Measurements from ENCODE around the gene UBP1. TPM values are rescaled to one million over a fixed set of nuclear protein-coding genes. Genes with fewer than 3 reads are reported as not detected.

UBP1 gene
- total RNA-seq, 4 donors from 2014 or later: 73.6 to 95.2 (median 80.6) TPM

GRCh38 chr3:33428734-33429133 lies 11.5 kb downstream of the UBP1 start:
- H3K9me3 ChIP-seq: no peaks in the 10 kb centered on the region
- no peaks in the 10 kb centered on the region for H3K27me3 ChIP-seq
- ATAC-seq: no peak
- H3K4me1 ChIP-seq: peaks cover 0 to 68% (median 3%) of the 10 kb centered on the region in 3 donors
- peaks cover 0 to 4% of the 10 kb centered on the region in 2 donors for H3K36me3 ChIP-seq
- no peak for TF ChIP-seq POLR2AphosphoS5 (IDR thresholded peaks at IDR 0.05)
- no peak for TF ChIP-seq POLR2A (IDR thresholded peaks at IDR 0.05)
- TF ChIP-seq, protein P1, sequence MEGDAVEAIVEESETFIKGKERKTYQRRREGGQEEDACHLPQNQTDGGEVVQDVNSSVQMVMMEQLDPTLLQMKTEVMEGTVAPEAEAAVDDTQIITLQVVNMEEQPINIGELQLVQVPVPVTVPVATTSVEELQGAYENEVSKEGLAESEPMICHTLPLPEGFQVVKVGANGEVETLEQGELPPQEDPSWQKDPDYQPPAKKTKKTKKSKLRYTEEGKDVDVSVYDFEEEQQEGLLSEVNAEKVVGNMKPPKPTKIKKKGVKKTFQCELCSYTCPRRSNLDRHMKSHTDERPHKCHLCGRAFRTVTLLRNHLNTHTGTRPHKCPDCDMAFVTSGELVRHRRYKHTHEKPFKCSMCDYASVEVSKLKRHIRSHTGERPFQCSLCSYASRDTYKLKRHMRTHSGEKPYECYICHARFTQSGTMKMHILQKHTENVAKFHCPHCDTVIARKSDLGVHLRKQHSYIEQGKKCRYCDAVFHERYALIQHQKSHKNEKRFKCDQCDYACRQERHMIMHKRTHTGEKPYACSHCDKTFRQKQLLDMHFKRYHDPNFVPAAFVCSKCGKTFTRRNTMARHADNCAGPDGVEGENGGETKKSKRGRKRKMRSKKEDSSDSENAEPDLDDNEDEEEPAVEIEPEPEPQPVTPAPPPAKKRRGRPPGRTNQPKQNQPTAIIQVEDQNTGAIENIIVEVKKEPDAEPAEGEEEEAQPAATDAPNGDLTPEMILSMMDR (IDR thresholded peaks at IDR 0.05): no peak
- TF ChIP-seq EP300 (IDR thresholded peaks at IDR 0.05): no peak
- no peak overlapping the region for H3K4me3 ChIP-seq
- no peak overlapping the region for H3K27ac ChIP-seq
- WGBS, 2 donors (ENCODE audit: low coverage in 1 of 2): 78 to 87% methylated on average over 7 of the region's 7 CpGs

- no peak for ATAC-seq
- Histone ChIP-seq H3K9me3 (no peaks in the 10 kb centered on the region), H3K27ac (no peak overlapping the region), H3K4me3 (no peak overlapping the region), H3K27me3 (no peaks in the 10 kb centered on the region), H3K4me1 (peaks cover 0 to 51% (median 3%) of the 10 kb centered on the region in 3 donors), H3K36me3 (peaks cover 0 to 14% of the 10 kb centered on the region in 2 donors)
- TF ChIP-seq POLR2A (IDR thresholded peaks at IDR 0.05) (no peak), EP300 (IDR thresholded peaks at IDR 0.05) (no peak), POLR2AphosphoS5 (IDR thresholded peaks at IDR 0.05) (no peak)
- TF ChIP-seq, protein P1 (IDR thresholded peaks at IDR 0.05): no peak
- 95% methylated on average over 6 to 10 of the region's 10 CpGs for WGBS, 2 donors (ENCODE audit: low coverage in 1 of 2)
Measured at GRCh38 chr3:33426630-33427317, 13.4 kb downstream of the UBP1 start.

DNA sequence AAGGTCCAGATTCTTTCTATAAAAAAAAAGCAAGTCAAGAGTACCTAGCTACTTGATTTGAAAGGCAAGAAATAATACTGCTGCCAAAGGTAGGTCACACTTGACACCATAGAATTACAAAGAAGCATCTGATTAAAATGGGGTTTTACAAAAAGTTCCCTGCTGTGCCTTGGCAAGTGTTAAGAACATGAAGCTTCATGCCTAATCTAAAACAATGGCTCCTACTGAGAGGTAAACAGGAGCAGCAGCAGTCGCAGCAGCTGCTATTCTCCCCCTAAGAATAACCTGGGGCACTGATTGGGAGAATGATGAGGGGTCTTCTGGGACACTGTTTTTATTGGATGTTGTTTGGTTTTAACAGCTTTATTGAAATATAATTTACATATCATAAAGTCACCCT lies 14.1 kb downstream of the UBP1 start:
- H3K27me3 ChIP-seq: no peaks in the 10 kb centered on the region
- H3K36me3 ChIP-seq: peaks cover 0 to 21% of the 10 kb centered on the region in 2 donors
- WGBS, 2 donors (ENCODE audit: low coverage in 1 of 2): 78 to 83% methylated on average over 1 of the region's 1 CpG
- H3K4me3 ChIP-seq: no peak overlapping the region
- no peaks in the 10 kb centered on the region for H3K9me3 ChIP-seq
- TF ChIP-seq, protein P1 (IDR thresholded peaks at IDR 0.05): no peak
- no peak for TF ChIP-seq POLR2A (IDR thresholded peaks at IDR 0.05)
- TF ChIP-seq EP300 (IDR thresholded peaks at IDR 0.05): no peak
- no peak for TF ChIP-seq POLR2AphosphoS5 (IDR thresholded peaks at IDR 0.05)
- peaks cover 0 to 44% (median 3%) of the 10 kb centered on the region in 3 donors for H3K4me1 ChIP-seq
- no peak for ATAC-seq
- no peak overlapping the region for H3K27ac ChIP-seq

DNA sequence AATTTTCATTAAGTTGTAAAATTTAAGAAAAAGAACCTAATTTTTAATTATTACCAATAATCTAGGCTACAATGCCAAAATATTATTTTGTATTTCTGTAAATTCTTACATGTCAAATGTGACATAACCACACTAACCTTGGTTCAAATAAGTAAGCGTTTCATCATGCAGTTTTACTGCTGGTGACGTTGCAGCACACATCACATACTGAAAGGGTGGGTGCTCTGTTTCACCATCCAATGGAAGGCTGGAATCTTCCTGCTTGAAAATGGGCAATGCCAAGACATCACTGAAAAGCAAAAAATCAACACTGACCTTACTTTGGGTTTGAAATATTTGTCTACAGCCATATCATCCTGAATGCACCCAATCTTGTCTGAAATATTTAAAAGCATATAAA lies 14.8 kb downstream of the UBP1 start:
- TF ChIP-seq EP300 (IDR thresholded peaks at IDR 0.05) (no peak), POLR2A (IDR thresholded peaks at IDR 0.05) (no peak), POLR2AphosphoS5 (IDR thresholded peaks at IDR 0.05) (no peak)
- TF ChIP-seq, protein P1 (IDR thresholded peaks at IDR 0.05): no peak
- ATAC-seq: no peak
- Histone ChIP-seq H3K36me3 (peaks cover 0 to 27% of the 10 kb centered on the region in 2 donors), H3K4me3 (no peak overlapping the region), H3K27ac (no peak overlapping the region), H3K4me1 (peaks cover 0 to 37% (median 3%) of the 10 kb centered on the region in 3 donors), H3K9me3 (no peaks in the 10 kb centered on the region), H3K27me3 (no peaks in the 10 kb centered on the region)
- 94 to 96% methylated on average over 2 of the region's 2 CpGs for WGBS, 2 donors (ENCODE audit: low coverage in 1 of 2)

All from gastroesophageal sphincter (tissue), 4 donors.